Left renal pelvis (tissue), 4 donors: ENCODE data around the gene SCYGR1. TPM values are rescaled to one million over a fixed set of nuclear protein-coding genes. Genes with fewer than 3 reads are reported as not detected.
"Not testable (repeated sequence)": the region's sequence is repeated elsewhere in the genome, so short reads cannot be mapped to it uniquely, and the experiment has no call there.

ENCODE experiments used
- DNase-seq, 4 donors: peaks; one replicate each; pipeline ENCODE4 v3.0.0-alpha.2; 2013; ENCODE audit warnings: low read depth in 4 of 4, low spot score in 3 of 4
- polyA plus RNA-seq, 4 donors: library from polyadenylated mRNA; unstranded; fragments of 120-200 nt; gene quantifications; one replicate each; pipeline ENCODE4 v1.2.1, GENCODE V29; 2013; ENCODE audit not compliant: insufficient read length in 4 of 4

Gene SCYGR1
- polyA plus RNA-seq = not detected

DNA sequence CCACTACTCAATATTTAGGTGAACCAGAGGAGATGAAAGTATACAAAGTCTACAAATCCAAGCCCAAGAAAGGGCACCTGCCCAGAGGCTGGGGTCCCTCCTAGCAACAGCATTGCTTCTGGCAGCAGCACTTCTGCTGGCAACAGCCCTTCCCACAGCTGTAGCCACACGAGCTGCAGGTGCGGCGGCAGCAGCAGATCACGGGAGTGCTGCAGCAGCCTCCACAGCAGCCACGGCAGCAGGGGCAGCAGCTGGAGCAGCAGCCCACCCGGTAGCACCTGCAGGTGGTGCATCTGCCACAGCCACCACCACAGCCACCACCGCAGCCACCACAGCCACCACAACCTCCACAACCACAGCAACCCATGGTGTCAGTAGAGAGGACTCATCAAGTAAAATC, at the start of gene SCYGR1:
Gene SCYGR1, minus strand, starts transcription at position 367 of the 400 bp plus-strand sequence. Its CDS starts 0 bp downstream, at position 367.
- DNase-seq = not testable (repeated sequence)

GRCh38 chr2:227436436-227437174, 48.9 kb upstream of the SCYGR1 start:
- no peak for DNase-seq

- DNase-seq = no peak
Measured at GRCh38 chr2:227433171-227433570, 45.4 kb upstream of the SCYGR1 start.

GRCh38 chr2:227430639-227431038, 42.9 kb upstream of the SCYGR1 start:
- DNase-seq = no peak

DNA sequence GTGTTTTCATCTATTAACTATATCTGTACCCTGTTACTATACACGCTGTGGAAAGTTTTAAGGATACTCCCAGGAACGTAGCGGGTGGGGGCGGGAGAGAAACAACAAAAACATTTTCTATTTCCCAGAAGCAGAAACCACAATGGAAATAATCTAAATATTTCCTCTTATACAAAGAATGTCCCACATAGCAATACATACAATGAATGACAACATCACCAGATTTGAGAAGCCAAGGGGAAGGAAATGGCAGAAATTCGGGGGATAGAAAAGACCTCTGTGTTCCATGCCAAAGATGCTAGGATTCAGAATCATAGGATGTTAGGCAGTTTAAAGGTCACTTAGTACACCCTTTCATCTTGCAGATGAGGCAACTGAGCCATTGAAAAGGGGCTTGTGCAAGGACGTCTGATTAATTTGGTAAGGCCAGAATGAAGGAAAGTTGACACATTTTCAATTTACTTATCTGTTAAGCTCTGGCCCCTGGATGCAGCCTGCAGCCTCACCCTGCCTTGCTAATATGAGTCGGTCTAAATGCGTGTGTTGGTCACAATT, 41.1 kb upstream of the SCYGR1 start:
- no peak for DNase-seq

DNA sequence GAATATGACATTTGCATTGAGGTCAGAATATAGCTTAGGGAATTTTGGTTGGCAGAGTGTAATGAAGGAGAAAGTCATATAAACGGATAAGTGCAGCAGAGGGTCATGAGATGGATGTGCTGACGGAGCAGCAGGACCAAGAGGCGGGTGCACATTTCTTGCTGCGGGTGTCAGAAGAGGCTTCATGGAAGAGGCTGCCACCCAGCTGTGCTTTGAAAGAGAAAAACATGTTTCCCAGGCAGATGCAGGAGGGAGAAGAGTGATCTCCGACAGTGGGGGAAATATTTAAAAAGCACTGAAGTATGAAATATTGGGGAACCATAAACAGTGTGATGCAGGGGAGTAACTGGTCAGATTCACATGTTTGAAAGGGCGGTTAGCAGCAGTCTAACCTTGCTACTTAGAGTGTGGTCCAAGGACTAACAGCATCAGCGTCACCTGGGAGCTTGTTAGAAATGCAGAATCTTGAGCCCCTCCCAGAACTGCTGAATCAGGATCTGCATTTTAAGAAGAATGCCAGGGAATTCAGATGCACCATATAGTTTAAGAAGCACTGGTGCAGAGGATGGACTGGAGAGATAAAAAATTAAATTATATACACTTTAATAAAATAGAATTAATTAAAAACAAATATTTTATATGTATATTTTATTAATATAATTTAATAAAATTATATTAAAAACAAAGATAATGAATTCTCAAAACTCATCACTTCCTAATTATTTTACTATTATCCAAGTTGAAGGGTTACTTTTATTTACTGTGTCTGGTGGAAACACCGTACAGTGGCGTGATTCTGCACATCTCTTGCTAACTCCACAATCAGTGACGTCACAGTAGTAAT, 36.1 kb upstream of the SCYGR1 start:
- DNase-seq = no peak

GRCh38 chr2:227420087-227421052, 32.6 kb upstream of the SCYGR1 start:
- no peak for DNase-seq

DNA sequence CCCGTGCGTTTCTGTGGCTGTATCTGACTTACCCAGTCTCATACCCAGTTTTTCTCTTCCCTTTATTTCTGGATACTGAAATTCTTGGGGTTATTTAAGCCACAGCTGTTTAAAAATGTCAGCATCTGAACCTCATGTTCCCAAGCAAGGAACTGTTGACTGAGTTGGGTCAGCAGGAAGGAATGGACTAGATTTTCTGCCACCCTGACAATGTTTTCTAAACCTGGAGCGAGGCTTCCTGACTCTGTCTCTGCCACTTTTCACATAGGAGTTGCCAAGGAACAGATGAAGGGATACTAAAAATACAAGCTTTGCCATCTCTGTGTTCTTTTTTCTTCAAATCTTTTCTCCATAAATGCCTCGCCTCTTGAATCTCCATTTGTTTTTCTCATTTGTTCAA, 29.0 kb upstream of the SCYGR1 start:
- no peak for DNase-seq

- no peak for DNase-seq
Measured at GRCh38 chr2:227415538-227416424, 28.0 kb upstream of the SCYGR1 start.

DNA sequence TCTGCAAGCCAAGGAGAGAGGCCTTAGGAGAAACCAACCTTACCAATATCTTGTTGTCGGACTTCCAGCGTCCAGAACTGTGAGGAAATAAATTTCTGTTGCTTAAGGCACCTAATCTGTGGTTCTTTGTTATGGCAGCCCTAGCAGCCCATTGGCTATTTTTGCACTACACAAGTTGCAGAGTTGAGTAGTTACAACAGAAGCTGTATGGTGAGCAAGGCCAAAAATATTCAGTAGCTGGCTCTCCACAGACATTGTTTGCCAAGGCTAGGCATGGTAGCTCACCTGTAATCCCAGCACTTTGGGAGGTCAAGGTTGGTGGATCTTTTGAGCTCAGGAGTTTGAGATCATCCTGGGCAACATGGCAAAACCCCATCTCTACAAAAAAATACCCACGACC, 27.1 kb upstream of the SCYGR1 start:
- DNase-seq = no peak

- DNase-seq = no peak
Measured at GRCh38 chr2:227413371-227413770, 25.6 kb upstream of the SCYGR1 start.

GRCh38 chr2:227412877-227413276, 25.1 kb upstream of the SCYGR1 start:
- DNase-seq = no peak

DNA sequence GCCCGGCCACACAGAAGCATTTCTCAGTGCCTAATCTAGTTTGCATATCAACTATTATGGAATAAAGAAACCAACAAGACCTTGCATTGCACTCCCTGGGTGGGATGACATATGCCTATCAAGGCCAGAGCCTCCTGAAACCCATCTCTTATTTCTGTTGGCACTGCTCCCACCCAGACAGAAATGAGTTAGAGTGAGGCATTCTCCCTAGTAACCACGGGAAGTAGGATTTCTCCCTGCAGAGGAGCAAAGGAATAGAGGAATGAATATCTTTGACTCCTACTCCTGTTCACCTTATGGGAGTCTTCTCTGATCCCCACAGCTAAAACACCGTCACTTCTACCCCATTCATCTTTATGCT, 24.2 kb upstream of the SCYGR1 start:
- DNase-seq = no peak

DNA sequence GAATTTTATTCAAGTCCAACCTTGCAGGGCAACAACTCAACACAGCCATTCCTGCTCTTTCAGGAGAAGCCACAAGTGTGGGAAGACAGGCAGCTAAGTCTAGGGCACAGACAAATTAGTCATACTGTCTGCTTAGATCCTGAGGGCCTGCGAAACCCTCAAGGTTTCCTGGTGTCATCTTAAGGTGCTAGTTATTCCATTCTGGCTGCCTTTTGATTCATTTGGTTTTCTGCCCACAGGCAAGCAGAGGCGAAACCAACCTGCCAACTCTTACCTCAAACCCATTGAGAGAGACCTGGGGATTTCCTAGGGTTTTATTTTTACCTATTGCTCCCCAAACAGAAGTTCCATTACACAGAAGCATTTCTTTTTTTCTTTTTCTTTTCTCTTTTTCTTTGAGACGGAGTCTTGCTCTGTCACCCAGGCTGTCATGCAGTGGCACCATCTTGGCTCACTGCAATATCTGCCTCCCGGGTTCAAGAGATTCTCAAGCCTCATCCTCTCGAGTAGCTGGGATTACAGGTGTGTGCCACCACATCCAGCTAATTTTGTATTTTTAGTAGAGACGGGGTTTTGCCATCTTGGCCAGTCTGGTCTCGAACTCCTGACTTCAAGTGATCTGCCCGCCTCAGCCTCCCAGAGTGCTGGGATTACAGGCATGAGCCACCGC, 23.7 kb upstream of the SCYGR1 start:
- no peak for DNase-seq

- DNase-seq = no peak
Measured at GRCh38 chr2:227410191-227410590, 22.4 kb upstream of the SCYGR1 start.

GRCh38 chr2:227407591-227408151, 19.9 kb upstream of the SCYGR1 start:
- DNase-seq = no peak

DNA sequence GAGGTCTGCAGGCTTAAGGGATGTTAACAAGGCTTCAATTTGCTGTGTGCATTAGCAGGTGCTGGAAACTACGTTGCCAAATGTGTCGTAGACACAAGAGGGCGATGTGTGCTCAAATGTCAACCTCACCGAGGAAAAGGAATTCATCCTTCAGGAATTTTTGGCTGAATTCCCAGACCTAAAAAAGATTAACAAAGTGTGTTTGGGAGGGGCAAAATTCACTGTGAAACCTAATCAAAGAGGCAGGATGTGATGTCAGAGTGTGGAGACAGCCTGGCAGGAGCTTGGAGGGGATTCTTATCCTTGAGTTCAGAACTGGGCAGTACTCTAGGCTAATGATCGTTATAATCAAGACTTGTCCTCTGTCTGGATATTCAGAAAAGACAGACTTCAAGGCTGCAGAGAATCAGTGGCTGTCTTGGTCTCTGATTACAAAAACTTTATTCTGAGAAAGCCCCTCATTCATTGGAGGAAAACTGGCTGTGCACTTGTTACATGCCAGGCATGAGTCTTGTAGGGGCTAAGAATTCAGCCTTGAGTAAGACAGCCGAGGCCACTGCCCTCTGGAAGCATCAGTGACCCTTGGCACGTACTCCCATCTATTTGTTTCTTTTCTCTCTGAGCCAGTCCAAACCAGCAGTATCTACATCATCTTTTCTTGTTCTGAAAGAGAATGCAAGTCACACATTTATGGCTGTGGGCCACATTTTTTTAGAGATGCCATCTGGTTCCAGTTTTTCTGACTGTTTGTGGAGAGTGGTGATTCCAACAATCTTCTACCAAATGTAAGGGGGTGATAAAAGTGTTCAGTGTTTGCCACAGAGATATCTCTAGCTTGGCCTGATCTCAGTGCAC, 18.7 kb upstream of the SCYGR1 start:
- peak; percentile 86 to 93 (median 88) for DNase-seq
